Progenitor cell of endocrine pancreas (in vitro differentiated cells): ENCODE measurements around the gene DNAJC3. TPM values are rescaled to one million over a fixed set of nuclear protein-coding genes. Genes with fewer than 3 reads are reported as not detected.
"Not testable (repeated sequence)": the region's sequence is repeated elsewhere in the genome, so short reads cannot be mapped to it uniquely, and the experiment has no call there.

Experiments used
- DNase-seq: peaks from one replicate; pipeline ENCODE4 v3.0.0; 2021; ENCODE audit warnings: low spot score; ENCODE audit not compliant: unreplicated experiment
- H3K27ac Mint-ChIP-seq: 2 replicates; pipeline ENCODE4 v1.8.0; 2021; ENCODE audit warnings: mild to moderate bottlenecking, moderate library complexity, mixed read lengths
- H3K27me3 Mint-ChIP-seq: 2 replicates; pipeline ENCODE4 v1.8.0; 2021; ENCODE audit warnings: mixed read lengths
- H3K36me3 Mint-ChIP-seq: 2 replicates; pipeline ENCODE4 v1.8.0; 2022; ENCODE audit warnings: mixed read lengths; ENCODE audit not compliant: insufficient read depth
- H3K4me1 Mint-ChIP-seq: 2 replicates; pipeline ENCODE4 v1.8.0; 2021; ENCODE audit warnings: low read depth, mixed read lengths
- H3K4me3 Mint-ChIP-seq: 2 replicates; pipeline ENCODE4 v1.8.0; 2021; ENCODE audit warnings: low read depth, mild to moderate bottlenecking, moderate library complexity, mixed read lengths
- H3K9me3 Mint-ChIP-seq: 2 replicates; pipeline ENCODE4 v1.8.0; 2021; ENCODE audit warnings: low read depth, mixed read lengths
- total RNA-seq: library from RNA; stranded (reverse); gene quantifications from 2 replicates; pipeline ENCODE4 v1.2.1, GENCODE V29; 2021
- TF ChIP-seq, protein P1 (sequence below): fragments of 200-600 bp; sonication (generic); IDR thresholded peaks from one replicate; pipeline ENCODE4 v1.5.0; 2021; ENCODE audit warnings: antibody characterized with exemption, mild to moderate bottlenecking; ENCODE audit not compliant: unreplicated experiment

DNAJC3 gene
- total RNA-seq, 1 donor from 2014 or later, result 31.7 TPM

DNA sequence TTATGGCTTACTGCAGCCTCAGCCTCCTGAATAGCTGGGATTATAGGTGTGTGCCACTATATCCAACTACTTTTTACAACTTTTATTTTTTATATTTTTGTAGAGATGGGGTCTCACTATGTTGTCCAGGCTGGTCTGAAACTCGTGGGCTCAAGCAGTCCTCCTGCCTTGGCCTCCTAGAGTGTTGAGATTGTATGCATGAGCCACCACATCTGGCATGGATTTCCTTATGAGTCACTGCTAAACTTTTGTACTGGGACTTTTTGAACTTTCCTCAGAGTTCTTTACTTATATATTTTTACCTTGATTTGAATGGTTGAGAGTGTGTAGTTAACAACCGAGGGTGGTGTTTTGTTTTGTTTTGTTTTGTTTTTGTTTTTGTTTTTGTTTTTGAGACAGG, 33.4 kb downstream of the DNAJC3 start:
- DNase-seq, result no peak
- no peaks in the 10 kb centered on the region for H3K27me3 Mint-ChIP-seq
- no peaks in the 10 kb centered on the region for H3K4me1 Mint-ChIP-seq
- TF ChIP-seq, protein P1, sequence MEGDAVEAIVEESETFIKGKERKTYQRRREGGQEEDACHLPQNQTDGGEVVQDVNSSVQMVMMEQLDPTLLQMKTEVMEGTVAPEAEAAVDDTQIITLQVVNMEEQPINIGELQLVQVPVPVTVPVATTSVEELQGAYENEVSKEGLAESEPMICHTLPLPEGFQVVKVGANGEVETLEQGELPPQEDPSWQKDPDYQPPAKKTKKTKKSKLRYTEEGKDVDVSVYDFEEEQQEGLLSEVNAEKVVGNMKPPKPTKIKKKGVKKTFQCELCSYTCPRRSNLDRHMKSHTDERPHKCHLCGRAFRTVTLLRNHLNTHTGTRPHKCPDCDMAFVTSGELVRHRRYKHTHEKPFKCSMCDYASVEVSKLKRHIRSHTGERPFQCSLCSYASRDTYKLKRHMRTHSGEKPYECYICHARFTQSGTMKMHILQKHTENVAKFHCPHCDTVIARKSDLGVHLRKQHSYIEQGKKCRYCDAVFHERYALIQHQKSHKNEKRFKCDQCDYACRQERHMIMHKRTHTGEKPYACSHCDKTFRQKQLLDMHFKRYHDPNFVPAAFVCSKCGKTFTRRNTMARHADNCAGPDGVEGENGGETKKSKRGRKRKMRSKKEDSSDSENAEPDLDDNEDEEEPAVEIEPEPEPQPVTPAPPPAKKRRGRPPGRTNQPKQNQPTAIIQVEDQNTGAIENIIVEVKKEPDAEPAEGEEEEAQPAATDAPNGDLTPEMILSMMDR, result no peak
- H3K27ac Mint-ChIP-seq, result no peak overlapping the region
- H3K9me3 Mint-ChIP-seq, result peaks cover 11% of the 10 kb centered on the region
- no peak overlapping the region for H3K4me3 Mint-ChIP-seq
- H3K36me3 Mint-ChIP-seq, result peaks cover 28% of the 10 kb centered on the region

DNA sequence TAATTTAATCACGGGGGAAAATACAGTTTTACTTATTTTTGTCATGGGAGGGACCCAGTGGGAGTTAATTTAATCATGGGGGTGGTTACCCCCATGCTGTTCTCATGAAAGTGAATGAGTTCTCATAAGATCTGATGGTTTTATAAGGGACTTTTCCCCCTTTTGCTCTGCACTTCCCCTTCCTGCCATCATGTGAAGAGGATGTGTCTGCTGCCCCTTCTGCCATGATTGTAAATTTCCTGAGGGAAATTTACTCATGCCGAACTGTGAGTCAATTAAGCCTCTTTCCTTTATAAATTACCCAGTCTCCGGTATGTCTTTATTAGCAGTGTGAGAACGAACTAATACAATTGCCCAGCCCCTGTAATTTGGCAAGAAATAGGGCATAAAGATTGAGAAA, 35.9 kb downstream of the DNAJC3 start:
- H3K27me3 Mint-ChIP-seq, H3K27ac Mint-ChIP-seq: not testable (repeated sequence)

DNA sequence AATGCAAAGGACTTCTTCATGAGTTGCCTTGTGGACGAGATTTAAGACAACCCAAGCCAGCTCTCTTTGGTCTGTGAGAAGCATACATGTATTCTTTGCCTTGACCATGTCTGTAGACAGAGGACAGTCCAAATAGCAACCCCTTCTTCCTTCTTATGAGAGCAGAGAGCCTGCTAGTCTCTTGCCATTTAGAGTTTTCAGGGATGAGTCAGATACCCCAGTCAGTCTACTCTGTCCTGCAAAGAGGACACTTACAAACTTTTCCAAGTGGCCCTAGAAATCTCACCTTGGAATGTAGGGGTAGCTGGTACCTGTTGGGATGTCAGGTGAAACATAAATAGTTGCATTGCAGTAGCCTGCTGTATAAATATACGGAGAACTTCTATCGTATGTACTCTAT, 36.7 kb downstream of the DNAJC3 start:
- H3K9me3 Mint-ChIP-seq, result peaks cover 11% of the 10 kb centered on the region
- H3K4me1 Mint-ChIP-seq, result no peaks in the 10 kb centered on the region
- no peak overlapping the region for H3K4me3 Mint-ChIP-seq
- H3K36me3 Mint-ChIP-seq, result peaks cover 42% of the 10 kb centered on the region
- H3K27me3 Mint-ChIP-seq, result no peaks in the 10 kb centered on the region
- TF ChIP-seq, protein P1, result no peak
- no peak overlapping the region for H3K27ac Mint-ChIP-seq
- no peak for DNase-seq

More for the DNA sequence above, 35.9 kb downstream of the DNAJC3 start:
- not testable (repeated sequence) for DNase-seq, H3K4me1 Mint-ChIP-seq, H3K4me3 Mint-ChIP-seq
- H3K9me3 Mint-ChIP-seq, result peaks cover 11% of the 10 kb centered on the region
- peaks cover 42% of the 10 kb centered on the region for H3K36me3 Mint-ChIP-seq

- Mint-ChIP-seq H3K36me3 (peaks cover 43% of the 10 kb centered on the region), H3K4me3 (no peak overlapping the region), H3K27me3 (no peaks in the 10 kb centered on the region), H3K9me3 (peaks cover 11% of the 10 kb centered on the region), H3K4me1 (no peaks in the 10 kb centered on the region), H3K27ac (no peak overlapping the region)
- TF ChIP-seq, protein P1, result no peak
- no peak for DNase-seq
These were observed 37.3 kb downstream of the DNAJC3 start for GRCh38 chr13:95714142-95714832.

DNA sequence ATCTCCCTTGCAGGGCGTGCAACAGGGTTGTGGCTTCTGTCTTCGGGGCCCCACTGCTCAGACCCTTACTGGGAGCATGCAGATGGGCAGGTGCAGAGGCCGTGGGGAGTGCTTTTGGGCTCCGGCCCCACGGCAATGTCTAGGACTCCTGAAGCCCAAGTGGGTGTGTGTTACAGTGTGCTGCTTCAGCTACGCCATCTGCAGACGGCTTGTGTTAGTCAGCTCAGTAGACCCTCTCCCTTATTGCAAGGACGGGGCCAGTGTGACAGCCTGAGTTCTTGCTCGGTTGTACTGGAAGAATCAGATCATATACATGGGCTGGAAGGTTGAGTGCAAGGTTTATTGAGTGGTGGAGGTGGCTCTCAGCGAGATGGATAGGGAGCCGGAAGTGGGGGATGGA, 39.3 kb downstream of the DNAJC3 start:
- Mint-ChIP-seq H3K27ac (no peak overlapping the region), H3K9me3 (peaks cover 11% of the 10 kb centered on the region), H3K4me3 (no peak overlapping the region), H3K4me1 (no peaks in the 10 kb centered on the region), H3K27me3 (no peaks in the 10 kb centered on the region), H3K36me3 (peaks cover 40% of the 10 kb centered on the region)
- TF ChIP-seq, protein P1, result no peak
- DNase-seq, result no peak

- H3K27ac Mint-ChIP-seq, result no peak overlapping the region
- H3K4me3 Mint-ChIP-seq, result no peak overlapping the region
- no peaks in the 10 kb centered on the region for H3K9me3 Mint-ChIP-seq
- DNase-seq, result no peak
- H3K4me1 Mint-ChIP-seq, result no peaks in the 10 kb centered on the region
- H3K27me3 Mint-ChIP-seq, result no peaks in the 10 kb centered on the region
- TF ChIP-seq, protein P1, result no peak
- peaks cover 25% of the 10 kb centered on the region for H3K36me3 Mint-ChIP-seq
These were observed 45.3 kb downstream of the DNAJC3 start for GRCh38 chr13:95722241-95722640.
